Stimulated activated CD4-positive, alpha-beta T cell treated with anti-CD3 and anti-CD28 coated beads, Interleukin-15, amount 100 ng/mL, for 1 hour (primary cell): ENCODE data around the gene DMRT2.

Source experiments
- DNase-seq, 2 donors: peaks; one replicate each; pipeline ENCODE4 v3.0.0-alpha.2; 2020; ENCODE audit warnings: low read depth in 1 of 2, low spot score in 1 of 2

The DMRT2 gene

GRCh38 chr9:1046639-1047572, 3.3 kb upstream of the DMRT2 start:
- no peak for DNase-seq

GRCh38 chr9:1047591-1048230, 2.4 kb upstream of the DMRT2 start:
- DNase-seq = no peak

- DNase-seq = no peak
Observed at GRCh38 chr9:1048231-1048619, 1.9 kb upstream of the DMRT2 start.

- DNase-seq = no peak
Observed at GRCh38 chr9:1048811-1049210, 1.3 kb upstream of the DMRT2 start.

GRCh38 chr9:1049641-1050040, 516 bp upstream of the DMRT2 start:
- DNase-seq = no peak

- DNase-seq = no peak
Observed at GRCh38 chr9:1051210-1051583, 1.0 kb downstream of the DMRT2 start.

GRCh38 chr9:1051584-1052275, 1.6 kb downstream of the DMRT2 start:
- DNase-seq = no peak

- no peak for DNase-seq
Observed at GRCh38 chr9:1052365-1053281, 2.5 kb downstream of the DMRT2 start.

- DNase-seq = no peak
Observed at GRCh38 chr9:1053282-1053621, 3.1 kb downstream of the DMRT2 start.

GRCh38 chr9:1053986-1054425, 3.8 kb downstream of the DMRT2 start:
- no peak for DNase-seq

GRCh38 chr9:1055166-1055565, 5.0 kb downstream of the DMRT2 start:
- DNase-seq = no peak

- no peak for DNase-seq
Observed at GRCh38 chr9:1057910-1058309, 7.8 kb downstream of the DMRT2 start.

- DNase-seq = no peak
Observed at GRCh38 chr9:1058826-1059487, 8.8 kb downstream of the DMRT2 start.

- no peak for DNase-seq
Observed at GRCh38 chr9:1065130-1065529, 15.0 kb downstream of the DMRT2 start.

- DNase-seq = no peak
Observed at GRCh38 chr9:1070692-1071091, 20.5 kb downstream of the DMRT2 start.

GRCh38 chr9:1071730-1072129, 21.6 kb downstream of the DMRT2 start:
- no peak for DNase-seq

GRCh38 chr9:1073497-1073896, 23.3 kb downstream of the DMRT2 start:
- no peak for DNase-seq

GRCh38 chr9:1077616-1078015, 27.5 kb downstream of the DMRT2 start:
- DNase-seq = no peak

- no peak for DNase-seq
Observed at GRCh38 chr9:1083325-1083913, 33.3 kb downstream of the DMRT2 start.

GRCh38 chr9:1085086-1085485, 34.9 kb downstream of the DMRT2 start:
- DNase-seq = no peak
